Left lung (tissue), 10 donors: Measurements from ENCODE around the gene SKIC8. TPM values are rescaled to one million over a fixed set of nuclear protein-coding genes. Genes with fewer than 3 reads are reported as not detected.

Source experiments
- ATAC-seq: fragments of 200-7000 bp; cut with Tn5 transposase; one replicate; pipeline ENCODE4 v1.9.1; 2020; ENCODE audit warnings: moderate library complexity
- DNase-seq, 4 donors: peaks; one replicate each; pipeline ENCODE4 v3.0.0-alpha.2; 2013 to 2020
- H3K27ac ChIP-seq, 2 donors: fragments of 200-600 bp; sonication (generic) in 1 of 2; one replicate each; pipeline versions ENCODE4 v1.5.0 to v1.8.0; 2020 to 2021
- H3K27me3 ChIP-seq, 2 donors: fragments of 200-600 bp; sonication (generic) in 1 of 2; one replicate each; pipeline versions ENCODE4 v1.5.0 to v1.8.0; 2020 to 2021
- H3K36me3 ChIP-seq, 2 donors: fragments of 200-600 bp; sonication (generic) in 1 of 2; one replicate each; pipeline versions ENCODE4 v1.5.0 to v1.8.0; 2020 to 2021
- H3K4me1 ChIP-seq, 2 donors: fragments of 200-600 bp; one replicate each; pipeline ENCODE4 v1.8.0; 2021
- H3K4me3 ChIP-seq, 2 donors: fragments of 200-600 bp; sonication (generic) in 1 of 2; one replicate each; pipeline versions ENCODE4 v1.5.0 to v1.8.0; 2020 to 2021; ENCODE audit warnings: mild to moderate bottlenecking in 1 of 2
- H3K9me3 ChIP-seq, 2 donors: fragments of 200-600 bp; sonication (generic) in 1 of 2; one replicate each; pipeline versions ENCODE4 v1.5.0 to v1.8.0; 2020 to 2021
- CTCF ChIP-seq, 2 donors: fragments of 200-600 bp; sonication (generic) in 1 of 2; IDR thresholded peaks; one replicate each; pipeline versions ENCODE4 v1.5.0 to v1.8.0; 2021; ENCODE audit warnings: antibody characterized with exemption in 2 of 2
- intact Hi-C, 2 donors: fragments of 100-400 bp; cut with DNase I; formaldehyde crosslinking; loops; one replicate each; pipeline versions ENCODE4 v1.11.2 to v1.14.2; 2022
- polyA plus RNA-seq, 6 donors: library from polyadenylated mRNA; unstranded; fragments of 120-200 nt; gene quantifications; one replicate each; pipeline ENCODE4 v1.2.1, GENCODE V29; 2013; ENCODE audit not compliant: insufficient read length in 6 of 6
- total RNA-seq, 2 donors: library from RNA; stranded (reverse); fragmentation: NEBNext Ultra II Directional; extraction: Animal tissue kit (Norgen Biotek cat#: 25700); gene quantifications; one replicate each; pipeline ENCODE4 v1.2.1, GENCODE V29; 2021
- donor health status: DM: no; HTN: yes; CAD: no.
- donor health status: DM: no; HTN: no; CAD: no.

Gene SKIC8
- total and polyA plus RNA-seq, 8 donors, result 36.1 to 122 (median 108) TPM

DNA sequence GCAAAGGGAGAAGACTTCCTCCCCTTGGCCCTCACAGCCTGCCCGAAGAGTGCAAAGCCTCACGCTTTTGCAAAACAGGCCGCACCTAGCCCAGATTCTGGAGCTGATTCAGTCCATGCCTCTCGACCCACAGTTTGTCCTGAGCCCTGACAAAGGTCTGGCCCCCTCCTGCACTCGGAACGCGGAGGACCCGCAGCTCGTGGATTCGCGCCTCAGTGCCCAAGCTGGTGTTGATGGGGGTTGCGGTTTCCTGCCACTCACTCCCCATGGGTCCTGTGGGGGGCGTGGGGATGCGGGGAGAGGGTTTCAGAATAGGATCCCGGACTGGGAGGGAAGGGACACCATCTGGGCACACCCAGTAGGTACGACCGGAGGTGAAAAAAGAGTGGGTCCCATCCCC, 40.1 kb upstream of the SKIC8 start:
- no peak overlapping the region for H3K27ac ChIP-seq

DNA sequence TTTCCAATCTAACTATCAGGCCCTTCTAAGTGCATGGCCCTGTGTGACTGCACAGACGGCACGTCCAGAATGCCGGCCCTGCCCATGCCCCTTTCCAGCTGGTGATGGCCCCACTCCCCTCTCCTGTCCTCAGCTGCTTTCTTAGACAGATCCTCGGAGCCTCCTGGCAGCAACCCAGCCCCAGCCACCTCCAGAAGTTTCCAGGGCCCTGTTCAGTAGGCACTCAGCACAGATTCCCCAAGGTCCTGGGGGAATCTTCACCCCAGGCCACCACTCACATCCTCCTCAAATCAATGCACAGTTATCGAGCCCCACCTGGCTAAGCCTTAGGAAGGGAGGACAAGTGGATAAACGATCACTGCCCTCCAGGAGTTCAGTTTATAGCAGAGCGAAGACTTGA, 39.4 kb upstream of the SKIC8 start:
- no peak for DNase-seq
- H3K4me1 ChIP-seq, result peaks cover 0 to 5% of the 10 kb centered on the region in 2 donors
- no peak for TF ChIP-seq CTCF (IDR thresholded peaks at IDR 0.05)
- no peak overlapping the region for H3K27ac ChIP-seq
- H3K36me3 ChIP-seq, result no peaks in the 10 kb centered on the region
- peaks cover 46 to 85% of the 10 kb centered on the region in 2 donors for H3K27me3 ChIP-seq
- H3K9me3 ChIP-seq, result no peaks in the 10 kb centered on the region
- intact Hi-C loops, result no loop called here
- ATAC-seq, result no peak
- no peak overlapping the region for H3K4me3 ChIP-seq

More for the DNA sequence above, 40.1 kb upstream of the SKIC8 start:
- ATAC-seq, result no peak
- Histone ChIP-seq H3K27me3 (peaks cover 49 to 86% of the 10 kb centered on the region in 2 donors), H3K4me3 (no peak overlapping the region), H3K36me3 (no peaks in the 10 kb centered on the region), H3K9me3 (no peaks in the 10 kb centered on the region), H3K4me1 (peaks cover 0 to 5% of the 10 kb centered on the region in 2 donors)
- intact Hi-C loops, result no loop called here
- TF ChIP-seq CTCF (IDR thresholded peaks at IDR 0.05), result no peak
- peak in 1 of 4 donors; percentile 62 for DNase-seq

- H3K27me3 ChIP-seq, result peaks cover 29 to 57% of the 10 kb centered on the region in 2 donors
- no peak for ATAC-seq
Measured at GRCh38 chr15:78335985-78336384, 36.6 kb upstream of the SKIC8 start.

GRCh38 chr15:78334845-78335244, 35.4 kb upstream of the SKIC8 start:
- intact Hi-C loops, result no loop called here
- Histone ChIP-seq H3K27me3 (peaks cover 18 to 46% of the 10 kb centered on the region in 2 donors), H3K9me3 (no peaks in the 10 kb centered on the region), H3K4me1 (no peaks in the 10 kb centered on the region), H3K4me3 (no peak overlapping the region), H3K36me3 (no peaks in the 10 kb centered on the region), H3K27ac (no peak overlapping the region)
- no peak for ATAC-seq
- TF ChIP-seq CTCF (IDR thresholded peaks at IDR 0.05), result no peak
- no peak for DNase-seq

More at GRCh38 chr15:78335985-78336384, 36.6 kb upstream of the SKIC8 start:
- DNase-seq, result no peak
- Histone ChIP-seq H3K9me3 (no peaks in the 10 kb centered on the region), H3K36me3 (no peaks in the 10 kb centered on the region), H3K27ac (no peak overlapping the region), H3K4me1 (peaks cover 0 to 5% of the 10 kb centered on the region in 2 donors), H3K4me3 (no peak overlapping the region)
- TF ChIP-seq CTCF (IDR thresholded peaks at IDR 0.05), result no peak
- intact Hi-C loops, result no loop called here

GRCh38 chr15:78329625-78330024, 30.2 kb upstream of the SKIC8 start:
- H3K36me3 ChIP-seq, result no peaks in the 10 kb centered on the region
- intact Hi-C loops, result no loop called here

More at GRCh38 chr15:78329625-78330024, 30.2 kb upstream of the SKIC8 start:
- Histone ChIP-seq H3K4me3 (no peak overlapping the region), H3K9me3 (no peaks in the 10 kb centered on the region), H3K4me1 (no peaks in the 10 kb centered on the region), H3K27me3 (no peaks in the 10 kb centered on the region), H3K27ac (no peak overlapping the region)
- DNase-seq (no peak), ATAC-seq (no peak)
- TF ChIP-seq CTCF (IDR thresholded peaks at IDR 0.05), result no peak
